HG03064 (cell line): ENCODE measurements around the gene PLCD4.
A peak's percentile ranks its signal among the peaks of the same experiment; 100 is the strongest.

ENCODE experiments used
- ATAC-seq: cut with Tn5 transposase; IDR thresholded peaks from one replicate; pipeline ENCODE4 v1.9.1; 2021; ENCODE audit warnings: low read depth; ENCODE audit not compliant: unreplicated experiment

Gene PLCD4

DNA sequence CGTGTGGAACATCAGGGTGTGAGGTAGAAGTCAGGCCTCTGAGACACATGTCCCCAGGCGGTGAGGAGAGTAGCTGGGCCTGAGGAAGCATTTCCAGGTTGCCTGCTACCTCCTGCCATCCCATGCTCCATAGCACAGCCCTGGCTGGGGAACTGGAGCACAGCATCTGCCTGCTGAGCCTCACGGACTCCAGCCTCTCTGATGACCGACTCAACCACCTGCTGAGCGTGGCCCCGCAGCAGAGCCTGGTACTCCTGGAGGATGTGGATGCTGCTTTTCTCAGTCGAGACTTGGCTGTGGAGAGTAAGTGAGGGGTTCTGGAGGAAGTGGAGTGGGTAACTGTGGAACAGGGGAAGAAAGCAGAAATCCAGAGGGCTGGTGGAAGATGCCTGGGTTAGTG, 54.7 kb downstream of the PLCD4 start:
- ATAC-seq, result no peak

DNA sequence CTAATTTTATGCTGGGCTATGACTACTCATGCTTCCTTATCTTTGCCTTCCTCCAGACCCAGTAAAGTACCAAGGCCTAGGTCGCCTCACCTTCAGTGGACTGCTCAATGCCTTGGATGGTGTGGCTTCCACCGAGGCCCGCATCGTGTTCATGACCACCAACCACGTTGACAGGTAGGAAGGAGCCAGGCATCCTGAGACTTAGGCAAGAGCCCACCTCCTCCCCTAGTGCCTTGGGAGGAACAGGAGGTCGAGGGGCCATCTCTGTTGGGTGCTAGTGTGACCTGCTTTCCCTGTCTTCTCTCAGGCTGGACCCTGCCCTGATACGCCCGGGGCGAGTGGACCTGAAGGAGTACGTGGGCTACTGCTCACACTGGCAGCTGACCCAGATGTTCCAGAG, 55.1 kb downstream of the PLCD4 start:
- ATAC-seq, result no peak

GRCh38 chr2:218663901-218664300, 56.2 kb downstream of the PLCD4 start:
- ATAC-seq, result no peak

- ATAC-seq, result no peak
Observed at GRCh38 chr2:218664653-218665052, 57.0 kb downstream of the PLCD4 start.

DNA sequence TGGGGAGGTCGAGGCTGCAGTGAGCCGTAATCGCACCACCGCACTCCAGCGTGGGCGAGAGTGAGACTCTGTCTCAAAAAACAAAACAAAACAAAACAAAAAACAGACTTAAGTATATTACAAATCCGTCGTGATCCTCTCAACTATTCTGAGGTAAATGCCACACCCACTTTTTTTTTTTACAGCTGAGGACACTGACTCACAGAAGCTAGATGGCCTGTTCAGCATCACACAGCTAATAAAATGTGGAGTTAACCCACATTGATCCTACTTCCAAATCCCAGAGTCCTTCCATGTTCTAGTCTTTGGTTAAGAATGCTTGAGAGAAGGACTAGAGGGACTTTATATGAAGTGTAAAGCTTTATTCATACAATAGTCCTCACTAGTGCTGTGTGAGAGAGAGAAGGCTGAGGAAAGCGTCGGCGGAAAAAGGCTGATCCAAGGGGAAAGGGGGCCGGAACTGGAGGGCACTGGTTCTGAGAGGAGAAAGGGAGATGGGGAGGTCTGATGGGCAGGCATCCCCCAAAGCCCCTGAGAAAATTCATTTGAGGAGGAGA, 63.5 kb downstream of the PLCD4 start:
- ATAC-seq, result peak; percentile 8

DNA sequence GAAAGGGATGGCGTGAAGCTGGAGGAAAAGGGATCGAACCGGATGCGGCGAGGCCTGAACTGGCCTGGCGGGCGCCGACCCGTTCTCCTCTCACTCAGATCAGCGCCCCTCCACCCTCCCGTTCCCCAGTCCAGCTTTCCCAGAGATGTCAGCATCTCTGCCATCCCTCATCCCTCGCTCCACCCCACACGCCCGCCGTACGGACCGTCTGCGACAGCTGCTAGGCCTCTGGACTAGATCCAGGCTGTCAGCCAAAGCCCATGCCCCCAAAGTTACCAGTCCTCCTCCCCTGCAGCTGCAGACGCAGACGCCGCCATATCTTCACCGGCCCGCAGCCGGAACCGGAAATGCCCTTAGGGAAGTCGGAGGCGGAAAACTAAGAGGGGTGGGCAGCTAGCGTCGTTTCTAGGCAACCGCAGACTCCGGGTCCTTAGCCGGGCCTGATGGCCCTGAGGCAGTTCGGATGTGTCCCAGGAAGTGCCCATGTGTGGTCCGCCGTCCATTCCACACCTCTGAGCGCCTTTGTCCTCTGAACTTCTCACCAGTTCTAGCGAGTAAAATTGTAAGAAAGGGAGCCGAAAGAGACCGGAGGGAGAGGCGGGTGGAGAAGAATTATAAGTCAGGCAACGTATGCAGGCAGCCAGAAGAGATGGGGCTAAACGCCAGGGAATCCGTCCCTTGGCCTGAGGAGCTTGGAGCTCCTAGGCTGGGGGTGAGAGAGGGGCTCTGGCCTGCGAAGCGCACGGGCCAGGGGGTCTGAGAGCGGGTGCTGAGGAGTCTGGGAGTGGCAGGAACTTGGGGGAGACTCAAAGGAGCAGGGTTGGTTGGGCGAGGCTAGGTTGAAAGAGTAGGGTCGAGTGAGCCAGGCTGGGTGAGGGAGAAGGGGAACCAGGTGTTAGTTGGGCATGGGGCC, 64.2 kb downstream of the PLCD4 start, which contains the start of the genes RNF25 and STK36:
Gene RNF25, minus strand, starts transcription at position 349 of the 913 bp plus-strand sequence. Its CDS starts 32 bp downstream, at position 317.
Gene STK36, plus strand, starts transcription at position 433 of the 913 bp plus-strand sequence. CDS start 744 bp downstream, outside the sequence.
- peak; percentile 93 for ATAC-seq

DNA sequence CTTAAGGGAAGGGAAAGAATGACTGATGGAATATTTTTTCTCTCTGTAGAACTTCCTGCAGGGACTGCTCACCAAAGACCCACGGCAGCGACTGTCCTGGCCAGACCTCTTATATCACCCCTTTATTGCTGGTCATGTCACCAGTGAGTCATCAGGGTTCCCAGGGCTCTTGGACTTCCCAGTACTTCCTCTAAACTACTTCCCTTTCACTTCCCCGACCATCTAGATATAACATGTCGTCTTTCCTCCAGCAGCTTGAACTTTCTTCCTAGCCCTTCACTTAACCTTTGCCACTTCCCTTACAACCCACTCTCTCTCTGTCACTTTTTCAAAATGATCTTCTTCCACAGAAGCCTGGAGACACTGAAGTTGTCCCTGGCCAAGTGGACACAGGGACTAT, 71.4 kb downstream of the PLCD4 start:
- no peak for ATAC-seq

- no peak for ATAC-seq
Observed at GRCh38 chr2:218680061-218680460, 72.4 kb downstream of the PLCD4 start.
